Hematopoietic multipotent progenitor cell treated with erythropoietin and hydrocortisone succinate and interleukin-3 and kit ligand, for 8 days (in vitro differentiated cells): ENCODE data around the gene CACHD1.
"Not testable (repeated sequence)": the region's sequence is repeated elsewhere in the genome, so short reads cannot be mapped to it uniquely, and the experiment has no call there.

Experiments
- DNase-seq: peaks from one replicate; pipeline ENCODE4 v3.0.0-alpha.2; 2015

The CACHD1 gene

GRCh38 chr1:64498325-64498724 is 28.4 kb downstream of the CACHD1 start:
- DNase-seq: no peak

- DNase-seq: no peak
Measured at GRCh38 chr1:64499011-64499410, 29.1 kb downstream of the CACHD1 start.

GRCh38 chr1:64499966-64500365 is 30.0 kb downstream of the CACHD1 start:
- no peak for DNase-seq

GRCh38 chr1:64502083-64502482 is 32.2 kb downstream of the CACHD1 start:
- DNase-seq: no peak

- no peak for DNase-seq
Measured at GRCh38 chr1:64502931-64503330, 33.0 kb downstream of the CACHD1 start.

GRCh38 chr1:64505232-64505943 is 35.5 kb downstream of the CACHD1 start:
- no peak for DNase-seq

GRCh38 chr1:64505944-64506655 is 36.2 kb downstream of the CACHD1 start:
- peak; percentile 12 for DNase-seq

GRCh38 chr1:64508629-64509028 is 38.7 kb downstream of the CACHD1 start:
- no peak for DNase-seq

- no peak for DNase-seq
Measured at GRCh38 chr1:64511044-64511443, 41.1 kb downstream of the CACHD1 start.

- DNase-seq: not testable (repeated sequence)
Measured at GRCh38 chr1:64512206-64512605, 42.3 kb downstream of the CACHD1 start.

- no peak for DNase-seq
Measured at GRCh38 chr1:64513545-64513944, 43.6 kb downstream of the CACHD1 start.

- DNase-seq: no peak
Measured at GRCh38 chr1:64514197-64514765, 44.4 kb downstream of the CACHD1 start.

- DNase-seq: no peak
Measured at GRCh38 chr1:64515427-64515826, 45.5 kb downstream of the CACHD1 start.

GRCh38 chr1:64516301-64516700 is 46.4 kb downstream of the CACHD1 start:
- no peak for DNase-seq

- DNase-seq: no peak
Measured at GRCh38 chr1:64516803-64517568, 47.1 kb downstream of the CACHD1 start.

GRCh38 chr1:64517640-64518039 is 47.7 kb downstream of the CACHD1 start:
- DNase-seq: no peak

- no peak for DNase-seq
Measured at GRCh38 chr1:64518692-64519481, 49.0 kb downstream of the CACHD1 start.

GRCh38 chr1:64519901-64520300 is 50.0 kb downstream of the CACHD1 start:
- no peak for DNase-seq

- DNase-seq: no peak
Measured at GRCh38 chr1:64522740-64523139, 52.8 kb downstream of the CACHD1 start.

- no peak for DNase-seq
Measured at GRCh38 chr1:64523413-64524337, 53.7 kb downstream of the CACHD1 start.

- DNase-seq: no peak
Measured at GRCh38 chr1:64524614-64525013, 54.7 kb downstream of the CACHD1 start.
